GM23338 (cell line): Measurements from ENCODE around the gene ADGRV1. TPM values are rescaled to one million over a fixed set of nuclear protein-coding genes. Genes with fewer than 3 reads are reported as not detected.

Source experiments
- ATAC-seq: fragments of 200-7000 bp; cut with Tn5 transposase; 3 replicates; pipeline ENCODE4 v1.9.1; 2020
- DNase-seq: peaks from one replicate; pipeline ENCODE4 v3.0.0-alpha.2; 2015; ENCODE audit warnings: low spot score
- H2AFZ ChIP-seq: fragments of 200-600 bp; sonication (generic); 2 replicates; pipeline ENCODE4 v1.8.0; 2016; ENCODE audit warnings: antibody characterized with exemption, mild to moderate bottlenecking, moderate library complexity
- H3F3A ChIP-seq: fragments of 200-600 bp; sonication (generic); replicated peaks from 2 replicates; pipeline ENCODE4 v1.8.0; 2017; ENCODE audit warnings: antibody characterized with exemption, mixed run types, low read depth
- H3K27ac ChIP-seq: fragments of 200-600 bp; sonication (generic); 2 replicates; pipeline ENCODE4 v1.6.1; 2016; ENCODE audit warnings: low read depth
- H3K27me3 ChIP-seq: fragments of 200-600 bp; sonication (generic); 2 replicates; pipeline ENCODE4 v1.8.0; 2016; ENCODE audit warnings: mild to moderate bottlenecking, mixed run types, moderate library complexity; ENCODE audit not compliant: insufficient read depth
- H3K36me3 ChIP-seq: fragments of 200-600 bp; sonication (generic); 2 replicates; pipeline ENCODE4 v1.8.0; 2016; ENCODE audit warnings: mild to moderate bottlenecking; ENCODE audit not compliant: insufficient read depth
- H3K4me1 ChIP-seq: fragments of 200-600 bp; sonication (generic); 2 replicates; pipeline ENCODE4 v1.8.0; 2016; ENCODE audit warnings: mild to moderate bottlenecking, moderate library complexity; ENCODE audit not compliant: insufficient read depth
- H3K4me2 ChIP-seq: fragments of 200-600 bp; sonication (generic); 2 replicates; pipeline ENCODE4 v1.7.1; 2017; ENCODE audit warnings: mixed run types
- H3K4me3 ChIP-seq: fragments of 200-600 bp; sonication (generic); 2 replicates; pipeline ENCODE4 v1.6.1; 2016; ENCODE audit warnings: mixed run types
- H3K79me2 ChIP-seq: fragments of 200-600 bp; sonication (generic); replicated peaks from 2 replicates; pipeline ENCODE4 v1.8.0; 2017; ENCODE audit warnings: mild to moderate bottlenecking; ENCODE audit not compliant: insufficient read depth
- H3K9me2 ChIP-seq: fragments of 200-600 bp; sonication (generic); 2 replicates; pipeline ENCODE4 v1.8.0; 2017; ENCODE audit not compliant: insufficient read depth
- H4K20me1 ChIP-seq: fragments of 200-600 bp; sonication (generic); replicated peaks from 2 replicates; pipeline ENCODE4 v1.8.0; 2017; ENCODE audit warnings: mild to moderate bottlenecking; ENCODE audit not compliant: insufficient read depth
- H3K27ac Mint-ChIP-seq: 2 replicates; pipeline ENCODE4 v1.8.0; 2020; ENCODE audit warnings: inconsistent platforms, mild to moderate bottlenecking, moderate library complexity, mixed read lengths
- H3K27me3 Mint-ChIP-seq: 3 replicates; pipeline ENCODE4 v1.8.0; 2022; ENCODE audit warnings: low read depth, mild to moderate bottlenecking, moderate library complexity, mixed read lengths, inconsistent platforms; ENCODE audit not compliant: insufficient read depth, poor library complexity
- H3K36me3 Mint-ChIP-seq: 3 replicates; pipeline ENCODE4 v1.8.0; 2021; ENCODE audit warnings: low read depth, mild to moderate bottlenecking, inconsistent platforms, moderate library complexity, mixed read lengths
- H3K4me1 Mint-ChIP-seq: 3 replicates; pipeline ENCODE4 v1.8.0; 2020; ENCODE audit warnings: mild to moderate bottlenecking, inconsistent platforms, mixed read lengths
- H3K4me3 Mint-ChIP-seq: 3 replicates; pipeline ENCODE4 v1.8.0; 2021; ENCODE audit warnings: moderate library complexity, mild to moderate bottlenecking, inconsistent platforms, mixed read lengths
- H3K9me3 Mint-ChIP-seq: 3 replicates; pipeline ENCODE4 v1.8.0; 2020; ENCODE audit warnings: moderate library complexity, mild to moderate bottlenecking, inconsistent platforms, mixed read lengths
- CTCF ChIP-seq, 2 experiments: fragments of 200-600 bp in 1 of 2; sonication (generic) in 1 of 2; conservative IDR thresholded peaks; 2 replicates each; pipeline versions ENCODE4 v1.5.1 to v1.6.1; 2016 to 2017; ENCODE audit warnings: antibody characterized with exemption in 2 of 2, low read depth in 2 of 2, mild to moderate bottlenecking in 2 of 2, moderate library complexity in 1 of 2
- ETS1 ChIP-seq: IDR thresholded peaks from 2 replicates; pipeline ENCODE4 v1.6.1; 2016; ENCODE audit warnings: antibody characterized with exemption
- EZH2 ChIP-seq: fragments of 200-600 bp; sonication (generic); IDR thresholded peaks from one replicate; pipeline ENCODE4 v1.8.0; 2017; ENCODE audit warnings: antibody characterized with exemption, mild to moderate bottlenecking, low read depth; ENCODE audit not compliant: unreplicated experiment
- EZH2phosphoT487 ChIP-seq: fragments of 200-600 bp; sonication (generic); IDR thresholded peaks from one replicate; pipeline ENCODE4 v1.8.1; 2018; ENCODE audit warnings: antibody characterized with exemption; ENCODE audit not compliant: unreplicated experiment
- JUNB ChIP-seq: IDR thresholded peaks from one replicate; pipeline ENCODE4 v1.6.1; 2016; ENCODE audit warnings: antibody characterized with exemption; ENCODE audit not compliant: unreplicated experiment
- NANOG ChIP-seq: IDR thresholded peaks from 2 replicates; pipeline ENCODE4 v1.6.1; 2016; ENCODE audit warnings: antibody characterized with exemption, borderline replicate concordance
- POLR2AphosphoS5 ChIP-seq: IDR thresholded peaks from 2 replicates; pipeline ENCODE4 v1.6.1; 2016; ENCODE audit warnings: antibody characterized with exemption, low read depth
- ZNF114 ChIP-seq: fragments of 250-450 bp; sonication (Bioruptor Pico); IDR thresholded peaks from 2 replicates; pipeline ENCODE4 v1.5.0; 2020; ENCODE audit warnings: mild to moderate bottlenecking, moderate library complexity
- ZNF331 ChIP-seq: fragments of 250-450 bp; sonication (Bioruptor Pico); IDR thresholded peaks from 2 replicates; pipeline ENCODE4 v1.5.0; 2020; ENCODE audit warnings: low read depth, mild to moderate bottlenecking, moderate library complexity
- polyA plus RNA-seq: library from polyadenylated mRNA; unstranded; fragments of >200 nt; fragmentation: Nextera tagmentation; extraction: Ambion mirVana; gene quantifications from 2 replicates; pipeline ENCODE4 v1.2.1, GENCODE V29; 2016
- total RNA-seq: library from RNA; depleted of rRNA; stranded (reverse); fragments of >200 nt; shearing (Covaris generic); gene quantifications from 2 replicates; pipeline ENCODE4 v1.2.3, GENCODE V29; 2014

ADGRV1 gene
- total and polyA plus RNA-seq, 2 experiments from 2014 or later, result 46.1 to 149 TPM

- TF ChIP-seq ETS1 (no peak), POLR2AphosphoS5 (no peak), NANOG (no peak), ZNF331 (CRISPR knock-in tag) (no peak)
Measured at GRCh38 chr5:90868799-90869198, 310.2 kb downstream of the ADGRV1 start (continued).

GRCh38 chr5:90871391-90871991 lies 312.9 kb downstream of the ADGRV1 start:
- Mint-ChIP-seq H3K27me3 (no peaks in the 10 kb centered on the region), H3K36me3 (peaks cover 6% of the 10 kb centered on the region; the same call in 1 of the 3 replicates), H3K9me3 (no peaks in the 10 kb centered on the region), H3K27ac (no peak overlapping the region), H3K4me1 (peaks cover 11% of the 10 kb centered on the region), H3K4me3 (no peak overlapping the region)
- TF ChIP-seq EZH2phosphoT487, result no peak
- no peak for TF ChIP-seq ZNF114 (CRISPR knock-in tag)
- no peak for TF ChIP-seq ZNF331 (CRISPR knock-in tag)
- no peak for TF ChIP-seq ETS1
- no peak for TF ChIP-seq JUNB
- TF ChIP-seq EZH2, result no peak
- DNase-seq (no peak), ATAC-seq (no peak)
- H4K20me1 ChIP-seq, result no peaks in the 10 kb centered on the region
- H3F3A ChIP-seq, result no peaks in the 10 kb centered on the region
- no peaks in the 10 kb centered on the region for H3K27me3 ChIP-seq
- H3K9me2 ChIP-seq, result no peaks in the 10 kb centered on the region
- no peak overlapping the region for H2AFZ ChIP-seq
- no peaks in the 10 kb centered on the region for H3K4me1 ChIP-seq
- H3K36me3 ChIP-seq, result no peaks in the 10 kb centered on the region
- no peak overlapping the region for H3K4me3 ChIP-seq
- no peak overlapping the region for H3K4me2 ChIP-seq
- no peaks in the 10 kb centered on the region for H3K79me2 ChIP-seq
- no peak overlapping the region for H3K27ac ChIP-seq

- no peaks in the 10 kb centered on the region for H3F3A ChIP-seq
- no peaks in the 10 kb centered on the region for H3K9me2 ChIP-seq
- no peak overlapping the region for H3K4me3 ChIP-seq
- H3K27me3 ChIP-seq, result no peaks in the 10 kb centered on the region
- H3K27me3 Mint-ChIP-seq, result no peaks in the 10 kb centered on the region
- H3K4me3 Mint-ChIP-seq, result no peak overlapping the region
- H3K4me1 Mint-ChIP-seq, result peaks cover 20% of the 10 kb centered on the region
- ATAC-seq (no peak), DNase-seq (no peak)
- H3K27ac Mint-ChIP-seq, result no peak overlapping the region
- H2AFZ ChIP-seq, result no peak overlapping the region
- H3K36me3 ChIP-seq, result no peaks in the 10 kb centered on the region
- no peaks in the 10 kb centered on the region for H3K4me1 ChIP-seq
- H3K79me2 ChIP-seq, result no peaks in the 10 kb centered on the region
- no peak overlapping the region for H3K4me2 ChIP-seq
- H4K20me1 ChIP-seq, result no peaks in the 10 kb centered on the region
- TF ChIP-seq EZH2 (no peak), ZNF331 (CRISPR knock-in tag) (no peak), CTCF (conservative IDR thresholded peaks at IDR 0.05; ENCODE audit: low read depth in 2 of 2) (no peak), NANOG (no peak)
- H3K9me3 Mint-ChIP-seq, result no peaks in the 10 kb centered on the region
- H3K36me3 Mint-ChIP-seq, result peaks cover 6% of the 10 kb centered on the region; the same call in 2 of the 3 replicates
- H3K27ac ChIP-seq, result no peak overlapping the region
Measured at GRCh38 chr5:90873033-90873517, 314.5 kb downstream of the ADGRV1 start.
